Brain microvascular endothelial cell (primary cell): ENCODE measurements around the gene ANKRD53.
A peak's percentile ranks its signal among the peaks of the same experiment; 100 is the strongest.

ENCODE experiments used
- DNase-seq: peaks from one replicate; pipeline ENCODE4 v3.0.0-alpha.2; 2020
- H3K27ac ChIP-seq: fragments of 250-450 bp; sonication (Bioruptor Pico); 2 replicates; pipeline ENCODE4 v1.5.1; 2020; ENCODE audit warnings: mild to moderate bottlenecking, moderate library complexity
- H3K27me3 ChIP-seq: fragments of 250-450 bp; sonication (Bioruptor Pico); replicated peaks from 2 replicates; pipeline ENCODE4 v1.5.1; 2020; ENCODE audit warnings: mild to moderate bottlenecking
- H3K36me3 ChIP-seq: fragments of 250-450 bp; sonication (Bioruptor Pico); replicated peaks from 2 replicates; pipeline ENCODE4 v1.5.1; 2020; ENCODE audit warnings: mild to moderate bottlenecking
- H3K4me3 ChIP-seq: 2 replicates; pipeline ENCODE4 v1.5.1; 2011; ENCODE audit warnings: low read depth, mild to moderate bottlenecking, control low read depth, low read length, moderate library complexity
- CTCF ChIP-seq: IDR thresholded peaks from 2 replicates; pipeline ENCODE4 v1.5.1; 2011; ENCODE audit warnings: low read depth, mild to moderate bottlenecking, moderate library complexity, low read length, control low read depth, inconsistent platforms; ENCODE audit errors: missing control alignments
- in situ Hi-C: cut with HindIII; loops from 2 replicates; pipeline ENCODE4 v1.10.0; 2017; ENCODE audit warnings: low sequenced_read_pairs, low pct_ligation_motif_present

ANKRD53 gene

GRCh38 chr2:70975237-70975636 is 3.2 kb upstream of the ANKRD53 start:
- no peak overlapping the region for H3K27ac ChIP-seq
- no peak overlapping the region for H3K4me3 ChIP-seq
- in situ Hi-C loops, result no loop called here
- no peaks in the 10 kb centered on the region for H3K36me3 ChIP-seq
- no peak for DNase-seq
- H3K27me3 ChIP-seq, result no peaks in the 10 kb centered on the region
- no peak for TF ChIP-seq CTCF

- DNase-seq, result peak; percentile 72
- no peak for TF ChIP-seq CTCF
- no peaks in the 10 kb centered on the region for H3K27me3 ChIP-seq
- in situ Hi-C loops, result no loop called here
- H3K36me3 ChIP-seq, result no peaks in the 10 kb centered on the region
- peak overlapping the region; percentile 63 for H3K4me3 ChIP-seq
- peak overlapping the region; percentile 8 for H3K27ac ChIP-seq
Observed at GRCh38 chr2:70977605-70978205, 725 bp upstream of the ANKRD53 start.

GRCh38 chr2:70979180-70979488 is 704 bp downstream of the ANKRD53 start:
- Histone ChIP-seq H3K27me3 (no peaks in the 10 kb centered on the region), H3K4me3 (peak overlapping the region; percentile 60), H3K36me3 (no peaks in the 10 kb centered on the region), H3K27ac (no peak overlapping the region)
- no peak for DNase-seq
- in situ Hi-C loops, result no loop called here
- TF ChIP-seq CTCF, result no peak

GRCh38 chr2:70979626-70980025 is 1.2 kb downstream of the ANKRD53 start:
- no peak overlapping the region for H3K27ac ChIP-seq
- in situ Hi-C loops, result no loop called here
- TF ChIP-seq CTCF, result no peak
- no peaks in the 10 kb centered on the region for H3K27me3 ChIP-seq
- H3K36me3 ChIP-seq, result no peaks in the 10 kb centered on the region
- H3K4me3 ChIP-seq, result no peak overlapping the region
- DNase-seq, result no peak

- no peak overlapping the region for H3K27ac ChIP-seq
- no peaks in the 10 kb centered on the region for H3K36me3 ChIP-seq
- in situ Hi-C loops, result no loop called here
- no peak overlapping the region for H3K4me3 ChIP-seq
- no peak for TF ChIP-seq CTCF
- no peaks in the 10 kb centered on the region for H3K27me3 ChIP-seq
- no peak for DNase-seq
Observed at GRCh38 chr2:70981421-70981820, 3.0 kb downstream of the ANKRD53 start.
